Measurements from ENCODE around the gene CALN1. TPM values are rescaled to one million over a fixed set of nuclear protein-coding genes. Genes with fewer than 3 reads are reported as not detected.

The CALN1 gene
- polyA plus RNA-seq, 1 donor from 2014 or later: 7.8 TPM

GRCh38 chr7:71974611-71975010, 437.5 kb downstream of the CALN1 start:
- H2AFZ ChIP-seq (ENCODE audit: low read depth, low read length): no peak overlapping the region
- no peaks in the 10 kb centered on the region for H3F3A ChIP-seq (ENCODE audit: insufficient read depth, low read length, poor library complexity, severe bottlenecking)
- no peak overlapping the region for H3K27ac ChIP-seq (ENCODE audit: low read length)
- H4K20me1 ChIP-seq (ENCODE audit: insufficient read depth): no peaks in the 10 kb centered on the region
- no peaks in the 10 kb centered on the region for H3K27me3 ChIP-seq (ENCODE audit: insufficient read depth, low read depth, low read length)
- no peak overlapping the region for H3K4me2 ChIP-seq (ENCODE audit: low read length)
- H3K36me3 ChIP-seq (ENCODE audit: insufficient read depth, low read length): no peaks in the 10 kb centered on the region
- H3K79me2 ChIP-seq (replicated peaks; ENCODE audit: insufficient read depth, low read length): no peaks in the 10 kb centered on the region
- TF ChIP-seq SMC3 (conservative IDR thresholded peaks at IDR 0.05; ENCODE audit: poor library complexity) (no peak), CTCF (IDR thresholded peaks at IDR 0.05; ENCODE audit: poor library complexity, severe bottlenecking) (no peak), RAD21 (conservative IDR thresholded peaks at IDR 0.05) (no peak), MXI1 (conservative IDR thresholded peaks at IDR 0.05; ENCODE audit: poor library complexity, severe bottlenecking) (no peak), POLR2AphosphoS5 (IDR thresholded peaks at IDR 0.05) (no peak), EZH2 (IDR thresholded peaks at IDR 0.05; ENCODE audit: borderline replicate concordance, insufficient read depth, low read length, poor library complexity, severe bottlenecking) (no peak), EP300 (conservative IDR thresholded peaks at IDR 0.05; ENCODE audit: poor library complexity, severe bottlenecking) (no peak), REST (IDR thresholded peaks at IDR 0.05; ENCODE audit: borderline replicate concordance) (no peak), TAF1 (IDR thresholded peaks at IDR 0.05; ENCODE audit: low read depth) (no peak)
- no peaks in the 10 kb centered on the region for H3K9me2 ChIP-seq (ENCODE audit: insufficient read depth, low read length)
- H3K4me3 ChIP-seq (ENCODE audit: low read length): no peak overlapping the region
- no peaks in the 10 kb centered on the region for H3K9me3 ChIP-seq (ENCODE audit: low read length)
- H3K9ac ChIP-seq (ENCODE audit: low read length): no peak overlapping the region

GRCh38 chr7:71972534-71972933, 439.6 kb downstream of the CALN1 start:
- H3K79me2 ChIP-seq (replicated peaks; ENCODE audit: insufficient read depth, low read length): no peaks in the 10 kb centered on the region

More at GRCh38 chr7:71972534-71972933, 439.6 kb downstream of the CALN1 start:
- TF ChIP-seq SMC3 (conservative IDR thresholded peaks at IDR 0.05; ENCODE audit: poor library complexity) (no peak), POLR2AphosphoS5 (IDR thresholded peaks at IDR 0.05) (peak; percentile 92), CTCF (IDR thresholded peaks at IDR 0.05; ENCODE audit: poor library complexity, severe bottlenecking) (peak; percentile 46), EZH2 (IDR thresholded peaks at IDR 0.05; ENCODE audit: borderline replicate concordance, insufficient read depth, low read length, poor library complexity, severe bottlenecking) (no peak), MXI1 (conservative IDR thresholded peaks at IDR 0.05; ENCODE audit: poor library complexity, severe bottlenecking) (peak; percentile 69), TAF1 (IDR thresholded peaks at IDR 0.05; ENCODE audit: low read depth) (no peak), REST (IDR thresholded peaks at IDR 0.05; ENCODE audit: borderline replicate concordance) (peak; percentile 63), RAD21 (conservative IDR thresholded peaks at IDR 0.05) (peak; percentile 35), EP300 (conservative IDR thresholded peaks at IDR 0.05; ENCODE audit: poor library complexity, severe bottlenecking) (peak; percentile 97)
- Histone ChIP-seq H3K9ac (ENCODE audit: low read length) (no peak overlapping the region), H2AFZ (ENCODE audit: low read depth, low read length) (no peak overlapping the region), H3K9me3 (ENCODE audit: low read length) (no peaks in the 10 kb centered on the region), H3K27me3 (ENCODE audit: insufficient read depth, low read depth, low read length) (no peaks in the 10 kb centered on the region), H3K27ac (ENCODE audit: low read length) (peak overlapping the region; percentile 63), H3K9me2 (ENCODE audit: insufficient read depth, low read length) (no peaks in the 10 kb centered on the region), H3K4me3 (ENCODE audit: low read length) (peak overlapping the region; percentile 45), H3K36me3 (ENCODE audit: insufficient read depth, low read length) (no peaks in the 10 kb centered on the region), H3F3A (ENCODE audit: insufficient read depth, low read length, poor library complexity, severe bottlenecking) (no peaks in the 10 kb centered on the region), H4K20me1 (ENCODE audit: insufficient read depth) (no peaks in the 10 kb centered on the region), H3K4me2 (ENCODE audit: low read length) (peak overlapping the region; percentile 36)

All from neural cell (in vitro differentiated cells).